ENCODE measurements around the gene GSC2. TPM values are rescaled to one million over a fixed set of nuclear protein-coding genes. Genes with fewer than 3 reads are reported as not detected.

GSC2 gene
- total and polyA plus RNA-seq, 2 of the 8 experiments (the other 6 are each of a cell fraction or from before 2014, with no cell fraction given): 0.17 to 0.48 TPM

GRCh38 chr22:19114984-19115552, 35.0 kb downstream of the GSC2 start:
- no peak overlapping the region for H3K14ac ChIP-seq (ENCODE audit: insufficient read length)
- H3K18ac ChIP-seq (ENCODE audit: extremely low read depth, low read length): no peak overlapping the region
- no peak overlapping the region for H4K8ac ChIP-seq (ENCODE audit: extremely low read depth, insufficient read depth, low read length)
- peaks cover 7 to 10% (median 8%) of the 10 kb centered on the region in 4 experiments for H3K4me1 ChIP-seq (replicated peaks in 1 of 4; ENCODE audit: control insufficient read depth in 3 of 4, insufficient read depth in 4 of 4, low read length in 3 of 4)
- ChIA-PET POLR2A (ENCODE audit: partially characterized antibody) (interaction anchor here (1.9 kb wide), 1 partner anchor 16 kb away, joined by 4 read pairs; the partner anchor contains the start of gene TSSK2), CTCF (ENCODE audit: partially characterized antibody) (interaction anchor here (0.9 to 2.5 kb wide), 10 partner anchors 9 to 161 kb away, joined by 3 to 11 read pairs (median 6); partner anchors contain the start of gene ESS2)
- no peak overlapping the region for H2BK5ac ChIP-seq (ENCODE audit: low read depth, low read length)
- no peak overlapping the region for H2AK5ac ChIP-seq (ENCODE audit: low read depth, low read length)
- FAIRE-seq (no peak), DNase-seq (ENCODE audit: low read depth in 1 of 2, low spot score in 2 of 2) (no peak)
- no peak overlapping the region for H3K27ac ChIP-seq (ENCODE audit: low read depth, low read length)
- no peak overlapping the region for H2BK20ac ChIP-seq (ENCODE audit: low read length)
- no peak overlapping the region for H2AFZ ChIP-seq (ENCODE audit: low read length)
- no peak overlapping the region for H4K5ac ChIP-seq (ENCODE audit: insufficient read length, low read depth, low read length)
- H2BK15ac ChIP-seq (ENCODE audit: low read length): no peak overlapping the region
- peaks cover 20 to 56% of the 10 kb centered on the region in 2 experiments for H4K20me1 ChIP-seq (replicated peaks in 1 of 2; ENCODE audit: control insufficient read depth in 1 of 2, insufficient read depth in 2 of 2, low read length in 2 of 2)
- H3K4me2 ChIP-seq (ENCODE audit: insufficient read depth in 1 of 2, low read depth in 2 of 2, low read length in 2 of 2): no peak overlapping the region
- no peak overlapping the region for H3K56ac ChIP-seq (replicated peaks; ENCODE audit: insufficient read length, low read depth, low read length)
- H3K79me2 ChIP-seq (ENCODE audit: control insufficient read depth in 1 of 2, insufficient read depth in 2 of 2, low read length in 2 of 2): peaks cover 28 to 93% of the 10 kb centered on the region in 2 experiments
- H3K4me3 ChIP-seq (ENCODE audit: extremely low read depth in 1 of 4, insufficient read depth in 2 of 4, low read depth in 3 of 4, low read length in 4 of 4): no peak overlapping the region
- H3K79me1 ChIP-seq (ENCODE audit: low read depth, low read length): peaks cover 33% of the 10 kb centered on the region
- H3K9me3 ChIP-seq (ENCODE audit: insufficient read depth in 2 of 2, low read depth in 1 of 2, low read length in 1 of 2): no peaks in the 10 kb centered on the region
- H3K36me3 ChIP-seq (ENCODE audit: control insufficient read depth in 2 of 4, insufficient read depth in 4 of 4, low read length in 3 of 4): no peaks in the 10 kb centered on the region; a peak in 2 of 8 replicates
- H3K9ac ChIP-seq (replicated peaks in 1 of 4; ENCODE audit: extremely low read depth in 1 of 4, low read depth in 3 of 4, low read length in 3 of 4): no peak overlapping the region
- no peaks in the 10 kb centered on the region for H3K23me2 ChIP-seq (ENCODE audit: low read depth, low read length)
- WGBS, 2 experiments (ENCODE audit: extremely low coverage in 1 of 2, insufficient coverage in 1 of 2, insufficient read length in 1 of 2, insufficient replicate concordance in 2 of 2, low coverage in 1 of 2, low lambda C conversion rate in 2 of 2, missing lambda C conversion rate in 1 of 2): 88% methylated on average over 3 of the region's 4 CpGs; no CpG with 5 or more reads in 1 of the 2 experiments
- no peak overlapping the region for H4K91ac ChIP-seq (replicated peaks; ENCODE audit: insufficient read length, low read length)
- H3K23ac ChIP-seq (ENCODE audit: insufficient read length): no peak overlapping the region
- H2BK120ac ChIP-seq (replicated peaks; ENCODE audit: low read depth, low read length): no peak overlapping the region
- no peak overlapping the region for H3K4ac ChIP-seq (replicated peaks; ENCODE audit: insufficient read length, low read depth, low read length)
- H2BK12ac ChIP-seq (ENCODE audit: low read depth, low read length): no peak overlapping the region
- no peaks in the 10 kb centered on the region for H3K27me3 ChIP-seq (replicated peaks in 1 of 4; ENCODE audit: control insufficient read depth in 3 of 4, extremely low read depth in 1 of 4, insufficient read depth in 3 of 4, low read length in 3 of 4)
- no peak for TF ChIP-seq BACH1 (IDR thresholded peaks at IDR 0.05; ENCODE audit: low read length)
- no peak for TF ChIP-seq ATF3 (IDR thresholded peaks at IDR 0.05; ENCODE audit: insufficient read depth, low read depth, low read length)
- TF ChIP-seq RXRA (IDR thresholded peaks at IDR 0.05; ENCODE audit: insufficient read depth, low read depth, low read length): no peak
- no peak for TF ChIP-seq POLR2A (IDR thresholded peaks at IDR 0.05; ENCODE audit: control extremely low read depth in 1 of 2, low read depth in 2 of 2, low read length in 2 of 2)
- TF ChIP-seq BCL11A (IDR thresholded peaks at IDR 0.05; ENCODE audit: low read depth in 2 of 2, low read length in 2 of 2): no peak
- TF ChIP-seq YY1 (IDR thresholded peaks at IDR 0.05; ENCODE audit: low read depth, low read length): no peak
- no peak for TF ChIP-seq JUN (IDR thresholded peaks at IDR 0.05; ENCODE audit: low read depth, low read length)
- no peak for TF ChIP-seq SRF (IDR thresholded peaks at IDR 0.05; ENCODE audit: low read depth, low read length)
- TF ChIP-seq SIX5 (IDR thresholded peaks at IDR 0.05; ENCODE audit: low read depth, low read length): no peak
- no peak for TF ChIP-seq SUZ12 (IDR thresholded peaks at IDR 0.05; ENCODE audit: low read length)
- no peak for TF ChIP-seq HDAC2 (IDR thresholded peaks at IDR 0.05; ENCODE audit: borderline replicate concordance in 1 of 2, low read depth in 2 of 2, low read length in 2 of 2)
- no peak for TF ChIP-seq KDM4A (IDR thresholded peaks at IDR 0.05; ENCODE audit: low read depth, low read length, severe bottlenecking)
- no peak for TF ChIP-seq TAF1 (IDR thresholded peaks at IDR 0.05; ENCODE audit: low read depth, low read length)
- no peak for TF ChIP-seq SP1 (IDR thresholded peaks at IDR 0.05; ENCODE audit: low read depth, low read length)

All from H1 (cell line).